ENCODE results near the gene POLR1B. TPM values are rescaled to one million over a fixed set of nuclear protein-coding genes. Genes with fewer than 3 reads are reported as not detected.
"Not testable (repeated sequence)": the region's sequence is repeated elsewhere in the genome, so short reads cannot be mapped to it uniquely, and the experiment has no call there.

The POLR1B gene
- total RNA-seq, 2 experiments from 2014 or later: 34.3 to 38.1 TPM

DNA sequence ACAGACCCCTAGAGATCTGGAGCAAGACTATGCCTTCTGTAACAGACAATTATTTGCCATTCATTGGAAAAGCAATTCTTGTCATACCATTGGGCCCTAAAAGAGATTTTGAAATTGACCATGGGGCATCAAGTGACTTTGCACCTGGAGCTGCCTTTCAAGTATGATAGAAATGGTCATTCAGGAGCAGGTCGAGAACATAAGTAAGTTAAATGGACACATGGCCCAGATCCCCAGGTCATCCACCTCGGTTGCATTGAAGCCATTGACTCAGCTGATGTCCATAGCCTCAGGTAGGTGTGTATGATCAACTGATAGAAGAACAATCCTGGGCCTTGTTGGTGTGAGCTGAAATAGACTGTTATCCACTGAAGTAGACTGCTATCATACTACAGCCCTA is 61.5 kb downstream of the POLR1B start:
- ChIA-PET POLR2A (interaction anchor here (0.8 kb wide), 2 partner anchors 104 to 121 kb away, joined by 3 to 4 read pairs; no protein-coding TSS in a partner anchor), CTCF (interaction anchor here (1.0 to 3.2 kb wide), 5 partner anchors 17 to 123 kb away, joined by 3 to 15 read pairs (median 5); no protein-coding TSS in a partner anchor)
- Mint-ChIP-seq H3K27ac (no peak overlapping the region), H3K36me3 (ENCODE audit: low read depth) (no peaks in the 10 kb centered on the region), H3K27me3 (ENCODE audit: low read depth) (no peaks in the 10 kb centered on the region), H3K9me3 (ENCODE audit: insufficient read depth) (no peaks in the 10 kb centered on the region), H3K4me1 (ENCODE audit: low read depth) (peaks cover 5% of the 10 kb centered on the region), H3K4me3 (no peak overlapping the region)
- no peak for ATAC-seq
- no peak for DNase-seq

DNA sequence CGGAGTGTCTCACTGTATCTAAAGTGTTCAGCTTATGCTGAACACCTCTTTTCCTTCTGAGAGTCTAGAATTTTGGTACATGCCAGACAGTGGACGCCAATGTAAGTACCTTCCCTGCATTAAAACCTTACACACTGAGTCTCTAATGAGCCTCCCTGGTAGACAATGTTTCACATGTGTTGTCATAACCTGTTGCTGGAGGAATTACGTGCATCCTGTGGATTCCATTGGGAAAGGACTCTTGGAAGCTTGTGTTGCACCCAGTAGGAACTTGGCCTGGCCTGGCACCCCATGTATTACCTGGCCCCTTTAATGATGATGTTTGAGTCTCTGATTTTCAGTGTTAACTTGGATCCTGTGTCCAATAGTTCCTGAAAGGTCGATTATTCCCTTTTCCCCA is 62.7 kb downstream of the POLR1B start:
- H3K4me3 Mint-ChIP-seq: no peak overlapping the region
- no peak for DNase-seq
- H3K9me3 Mint-ChIP-seq (ENCODE audit: insufficient read depth): no peaks in the 10 kb centered on the region
- ATAC-seq: no peak
- H3K27me3 Mint-ChIP-seq (ENCODE audit: low read depth): peaks cover under 1% of the 10 kb centered on the region
- H3K4me1 Mint-ChIP-seq (ENCODE audit: low read depth): peaks cover 3% of the 10 kb centered on the region
- ChIA-PET POLR2A (no interaction called here), CTCF (interaction anchor here (0.6 to 3.2 kb wide), 5 partner anchors 16 to 142 kb away, joined by 3 to 15 read pairs (median 5); no protein-coding TSS in a partner anchor)
- H3K27ac Mint-ChIP-seq: no peak overlapping the region
- H3K36me3 Mint-ChIP-seq (ENCODE audit: low read depth): no peaks in the 10 kb centered on the region

DNA sequence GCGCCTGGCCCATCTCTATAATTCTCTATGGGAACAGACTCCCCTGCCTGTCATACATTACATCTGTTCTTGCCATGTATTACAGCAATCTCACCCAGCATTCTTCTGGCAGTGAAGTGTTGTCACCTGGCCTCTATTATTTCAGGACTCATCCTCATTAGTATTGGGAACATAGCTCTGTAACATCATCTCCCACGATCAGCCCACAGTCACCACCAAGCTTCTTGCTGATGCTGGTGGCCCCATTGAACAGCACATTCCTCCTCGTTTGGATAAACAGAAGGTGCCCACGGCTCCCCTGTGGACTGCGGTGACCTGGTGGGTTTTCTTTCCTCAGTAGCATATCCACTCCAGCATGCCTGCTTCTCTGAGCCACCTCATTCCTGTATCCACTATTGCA is 63.7 kb downstream of the POLR1B start:
- H3K27me3 Mint-ChIP-seq (ENCODE audit: low read depth): peaks cover 10% of the 10 kb centered on the region
- no peak overlapping the region for H3K27ac Mint-ChIP-seq
- H3K36me3 Mint-ChIP-seq (ENCODE audit: low read depth): no peaks in the 10 kb centered on the region
- H3K9me3 Mint-ChIP-seq (ENCODE audit: insufficient read depth): no peaks in the 10 kb centered on the region
- no peaks in the 10 kb centered on the region for H3K4me1 Mint-ChIP-seq (ENCODE audit: low read depth)
- ChIA-PET POLR2A (no interaction called here), CTCF (interaction anchor here (3.2 kb wide), 1 partner anchor 121 kb away, joined by 15 read pairs; no protein-coding TSS in a partner anchor)
- no peak for DNase-seq
- H3K4me3 Mint-ChIP-seq: no peak overlapping the region
- no peak for ATAC-seq

DNA sequence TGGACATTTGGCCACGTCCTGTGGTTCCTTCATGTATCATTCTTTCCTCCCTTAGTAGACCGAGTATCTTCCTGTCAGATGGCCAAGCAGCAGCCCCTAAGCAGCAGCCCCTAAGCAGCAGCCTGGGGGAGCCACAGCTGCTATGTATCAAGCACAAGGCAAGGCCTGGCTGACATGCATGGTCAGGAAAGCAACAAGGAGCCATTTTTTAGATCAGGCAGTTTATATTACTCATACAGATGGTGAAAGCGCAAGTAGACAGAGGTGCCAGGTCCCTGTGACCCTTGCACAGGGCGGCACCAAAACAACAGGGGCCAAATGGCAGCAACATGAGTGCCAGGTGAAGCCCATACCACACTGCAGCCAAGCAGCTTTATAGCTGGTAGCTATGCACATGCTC is 64.3 kb downstream of the POLR1B start:
- CTCF ChIA-PET: interaction anchor here (1.0 kb wide), 1 partner anchor 120 kb away, joined by 3 read pairs; no protein-coding TSS in a partner anchor
- DNase-seq: no peak
- Mint-ChIP-seq H3K4me3 (no peak overlapping the region), H3K9me3 (ENCODE audit: insufficient read depth) (no peaks in the 10 kb centered on the region), H3K27ac (no peak overlapping the region), H3K27me3 (ENCODE audit: low read depth) (peaks cover 16% of the 10 kb centered on the region), H3K4me1 (ENCODE audit: low read depth) (no peaks in the 10 kb centered on the region), H3K36me3 (ENCODE audit: low read depth) (no peaks in the 10 kb centered on the region)
- POLR2A ChIA-PET: no interaction called here
- no peak for ATAC-seq

DNA sequence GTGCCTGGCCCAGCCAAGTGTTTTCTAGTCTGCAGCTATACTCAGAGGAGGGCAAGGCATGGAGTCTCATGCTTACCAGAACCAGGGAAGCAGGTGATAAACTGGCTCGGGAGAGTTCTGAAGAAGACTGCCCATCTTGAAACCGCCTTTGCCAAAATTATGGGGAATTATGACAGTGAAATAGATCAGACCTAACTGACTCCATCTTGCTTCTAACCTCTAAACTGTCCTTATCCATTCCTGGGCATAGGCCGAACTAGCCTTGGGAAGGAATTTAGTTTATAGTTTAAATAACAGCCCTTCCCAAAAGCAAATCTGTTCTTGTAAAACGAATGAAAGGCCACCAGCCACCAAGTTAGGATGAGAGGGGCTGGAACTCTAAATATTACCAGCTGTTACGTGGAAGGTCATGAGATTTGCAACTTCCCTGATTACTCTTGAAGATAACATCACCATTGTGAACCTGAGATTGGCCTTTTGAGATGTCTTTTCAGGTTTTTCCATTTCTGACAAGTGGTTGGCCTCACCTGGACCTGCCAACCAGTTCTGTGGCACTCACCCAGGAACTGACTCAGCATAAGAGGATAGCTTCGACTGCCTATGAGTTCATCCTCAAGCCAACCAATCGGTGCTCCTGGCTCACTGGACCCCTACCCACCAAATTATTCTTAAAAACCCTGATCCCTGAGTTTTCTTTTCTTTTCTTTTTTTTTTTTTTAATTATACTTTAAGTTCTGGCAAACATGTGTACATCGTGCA is 65.6 kb downstream of the POLR1B start:
- ChIA-PET POLR2A (no interaction called here), CTCF (interaction anchor here (0.9 kb wide), 1 partner anchor 118 kb away, joined by 3 read pairs; no protein-coding TSS in a partner anchor)
- no peaks in the 10 kb centered on the region for H3K36me3 Mint-ChIP-seq (ENCODE audit: low read depth)
- H3K4me1 Mint-ChIP-seq (ENCODE audit: low read depth): no peaks in the 10 kb centered on the region
- no peak overlapping the region for H3K27ac Mint-ChIP-seq
- no peak for DNase-seq
- H3K4me3 Mint-ChIP-seq: no peak overlapping the region
- H3K27me3 Mint-ChIP-seq (ENCODE audit: low read depth): peaks cover 25% of the 10 kb centered on the region
- no peak for ATAC-seq
- H3K9me3 Mint-ChIP-seq (ENCODE audit: insufficient read depth): no peaks in the 10 kb centered on the region

DNA sequence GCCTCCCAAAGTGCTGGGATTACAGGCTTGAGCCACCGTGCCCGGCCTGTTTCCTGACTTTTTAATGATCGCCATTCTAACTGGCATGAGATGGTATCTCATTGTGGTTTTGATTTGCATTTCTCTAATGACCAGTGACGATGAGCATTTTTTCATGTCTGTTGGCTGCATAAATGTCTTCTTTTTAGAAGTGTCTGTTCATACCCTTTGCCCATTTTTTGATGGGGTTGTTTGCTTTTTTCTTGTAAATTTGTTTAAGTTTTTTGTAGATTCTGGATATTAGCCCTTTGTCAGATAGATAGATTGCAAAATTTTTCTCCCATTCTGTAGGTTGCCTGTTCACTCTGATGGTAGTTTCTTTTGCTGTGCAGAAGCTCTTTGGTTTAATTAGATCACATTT is 67.1 kb downstream of the POLR1B start:
- peaks cover 31% of the 10 kb centered on the region for H3K27me3 Mint-ChIP-seq (ENCODE audit: low read depth)
- H3K4me3 Mint-ChIP-seq: not testable (repeated sequence)

DNA sequence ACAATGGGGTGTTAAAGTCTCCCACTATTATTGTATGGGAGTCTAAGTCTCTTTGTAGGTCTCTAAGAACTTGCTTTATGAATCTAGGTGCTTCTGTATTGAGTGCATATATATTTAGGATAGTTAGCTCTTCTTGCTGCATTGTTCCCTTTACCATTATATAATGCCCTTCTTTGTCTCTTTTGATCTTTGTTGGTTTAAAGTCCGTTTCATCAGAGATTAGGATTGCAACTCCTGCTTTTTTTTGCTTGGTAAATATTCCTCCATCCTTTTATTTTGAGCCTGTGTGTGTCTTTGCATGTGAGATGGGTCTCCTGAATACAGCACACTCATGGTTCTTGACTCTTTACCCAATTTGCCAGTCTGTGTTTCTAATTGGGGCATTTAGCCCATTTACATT is 70.0 kb downstream of the POLR1B start:
- H3K9me3 Mint-ChIP-seq (ENCODE audit: insufficient read depth); H3K4me3 Mint-ChIP-seq: not testable (repeated sequence)

More for the DNA sequence above, 67.1 kb downstream of the POLR1B start:
- H3K36me3 Mint-ChIP-seq (ENCODE audit: low read depth); H3K27ac Mint-ChIP-seq; H3K4me1 Mint-ChIP-seq (ENCODE audit: low read depth); CTCF ChIA-PET; DNase-seq; ATAC-seq; POLR2A ChIA-PET; H3K9me3 Mint-ChIP-seq (ENCODE audit: insufficient read depth): not testable (repeated sequence)

DNA sequence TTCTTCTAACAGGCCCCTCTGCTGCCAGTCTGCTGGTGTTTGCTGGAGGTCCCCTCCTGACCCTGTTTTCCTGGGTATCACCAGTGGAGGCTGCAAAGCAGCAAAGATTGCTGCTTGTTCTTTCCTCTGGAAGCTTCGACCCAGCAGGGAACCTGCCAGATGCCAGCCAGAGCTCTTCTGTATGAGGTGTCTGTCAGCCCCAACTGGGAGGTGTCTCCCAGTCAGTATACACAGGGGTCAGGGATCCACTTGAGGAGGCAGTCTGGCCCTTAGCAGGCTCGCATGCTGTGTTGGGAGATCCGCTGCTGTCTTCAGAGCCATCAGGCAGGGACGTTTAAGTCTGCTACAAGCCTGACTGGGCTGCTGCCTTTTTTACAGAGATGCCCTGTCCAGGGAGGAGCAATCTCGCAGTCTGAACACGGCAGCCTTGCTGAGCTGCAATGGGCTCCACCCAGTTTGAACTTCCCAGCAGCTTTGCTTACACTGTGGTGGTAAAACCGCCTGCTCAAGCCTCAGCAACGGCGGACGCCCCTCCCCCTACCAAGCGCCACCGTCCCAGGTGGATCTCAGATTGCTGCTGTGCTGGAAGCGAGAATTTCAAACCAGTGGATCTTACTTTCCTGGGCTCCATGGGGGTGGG is 72.1 kb downstream of the POLR1B start:
- DNase-seq: no peak
- ChIA-PET POLR2A (no interaction called here), CTCF (interaction anchor here (1.6 kb wide), 2 partner anchors 14 to 110 kb away, joined by 4 to 5 read pairs; no protein-coding TSS in a partner anchor)

More for the DNA sequence above, 70.0 kb downstream of the POLR1B start:
- H3K27ac Mint-ChIP-seq; H3K4me1 Mint-ChIP-seq (ENCODE audit: low read depth); ATAC-seq; H3K36me3 Mint-ChIP-seq (ENCODE audit: low read depth); POLR2A ChIA-PET; DNase-seq: not testable (repeated sequence)
- H3K27me3 Mint-ChIP-seq (ENCODE audit: low read depth): peaks cover 31% of the 10 kb centered on the region
- CTCF ChIA-PET: interaction anchor here (1.2 to 2.6 kb wide), 2 partner anchors 12 to 114 kb away, joined by 3 to 10 read pairs; no protein-coding TSS in a partner anchor

DNA sequence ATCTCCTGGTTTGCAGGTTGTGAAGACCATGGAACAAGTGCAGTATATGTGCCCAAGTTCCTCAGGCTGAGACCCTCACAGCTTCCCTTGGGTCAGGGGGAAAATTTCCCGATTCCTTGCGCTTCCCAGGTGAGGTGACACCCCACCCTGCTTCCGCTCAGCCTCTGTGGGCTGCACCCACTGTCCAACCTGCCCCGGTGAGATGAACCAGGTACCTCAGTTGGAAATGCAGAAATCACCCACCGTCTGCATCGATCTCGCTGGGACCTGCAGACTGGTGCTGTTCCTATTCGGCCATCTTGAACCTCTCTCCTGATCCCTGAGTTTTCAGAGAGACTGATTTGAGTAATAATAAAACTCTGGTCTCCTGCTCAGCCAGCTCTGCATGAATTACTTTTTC is 72.8 kb downstream of the POLR1B start:
- H3K27me3 Mint-ChIP-seq (ENCODE audit: low read depth): peaks cover 29% of the 10 kb centered on the region
- DNase-seq: no peak
- H3K9me3 Mint-ChIP-seq (ENCODE audit: insufficient read depth): no peaks in the 10 kb centered on the region
- H3K27ac Mint-ChIP-seq: no peak overlapping the region
- H3K4me3 Mint-ChIP-seq: no peak overlapping the region
- ATAC-seq: no peak
- ChIA-PET POLR2A (no interaction called here), CTCF (interaction anchor here (1.1 to 1.6 kb wide), 2 partner anchors 9 to 15 kb away, joined by 3 to 5 read pairs; no protein-coding TSS in a partner anchor)
- H3K36me3 Mint-ChIP-seq (ENCODE audit: low read depth): no peaks in the 10 kb centered on the region
- no peaks in the 10 kb centered on the region for H3K4me1 Mint-ChIP-seq (ENCODE audit: low read depth)

More for the DNA sequence above, 72.1 kb downstream of the POLR1B start:
- H3K27me3 Mint-ChIP-seq (ENCODE audit: low read depth): peaks cover 31% of the 10 kb centered on the region
- no peak overlapping the region for H3K27ac Mint-ChIP-seq
- no peak for ATAC-seq
- H3K4me3 Mint-ChIP-seq: no peak overlapping the region
- no peaks in the 10 kb centered on the region for H3K9me3 Mint-ChIP-seq (ENCODE audit: insufficient read depth)
- no peaks in the 10 kb centered on the region for H3K4me1 Mint-ChIP-seq (ENCODE audit: low read depth)
- H3K36me3 Mint-ChIP-seq (ENCODE audit: low read depth): no peaks in the 10 kb centered on the region

DNA sequence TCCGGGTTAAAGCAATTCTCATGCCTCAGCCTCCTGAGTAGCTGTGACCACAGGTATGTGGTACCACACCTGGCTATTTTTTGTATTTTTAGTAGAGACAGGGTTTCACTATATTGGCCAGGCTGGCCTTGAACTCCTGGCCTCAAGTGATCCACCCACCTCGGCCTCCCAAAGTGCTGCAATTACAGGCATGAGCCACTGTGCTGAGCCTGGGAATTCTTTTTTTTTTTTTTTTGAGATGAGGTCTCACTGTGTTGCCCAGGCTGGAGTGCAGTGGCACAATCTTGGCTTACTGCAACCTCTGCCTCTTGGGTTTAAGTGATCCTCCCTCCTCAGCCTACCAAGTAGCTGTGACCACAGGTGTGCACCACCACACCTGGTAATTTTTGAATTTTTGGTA is 73.5 kb downstream of the POLR1B start:
- peaks cover 22% of the 10 kb centered on the region for H3K27me3 Mint-ChIP-seq (ENCODE audit: low read depth)
- DNase-seq; H3K9me3 Mint-ChIP-seq (ENCODE audit: insufficient read depth); H3K4me1 Mint-ChIP-seq (ENCODE audit: low read depth); ATAC-seq; H3K27ac Mint-ChIP-seq; H3K4me3 Mint-ChIP-seq; H3K36me3 Mint-ChIP-seq (ENCODE audit: low read depth); POLR2A ChIA-PET: not testable (repeated sequence)
- CTCF ChIA-PET: interaction anchor here (1.1 to 2.4 kb wide), 3 partner anchors 9 to 15 kb away, joined by 3 to 9 read pairs (median 6); no protein-coding TSS in a partner anchor

DNA sequence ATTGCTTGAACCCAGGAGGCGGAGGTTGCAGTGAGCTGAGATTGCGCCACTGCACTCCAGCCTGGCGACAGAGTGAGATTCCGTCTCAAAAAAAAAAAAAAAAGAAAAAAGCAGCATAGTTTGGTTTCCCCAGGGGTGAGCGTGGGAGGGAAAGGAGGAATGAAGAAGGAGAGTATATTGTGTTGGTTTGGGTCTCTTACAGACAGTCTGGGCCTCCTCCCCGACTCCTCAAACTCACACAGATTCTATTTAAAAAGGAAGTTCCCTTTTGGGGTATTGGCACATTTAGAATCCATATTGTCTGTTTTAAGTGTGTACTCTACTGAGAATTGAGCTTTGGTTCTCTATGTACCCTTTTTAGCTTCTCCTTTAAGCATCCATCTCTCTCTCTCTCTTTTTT is 76.1 kb downstream of the POLR1B start:
- Mint-ChIP-seq H3K4me3 (no peak overlapping the region), H3K36me3 (ENCODE audit: low read depth) (no peaks in the 10 kb centered on the region), H3K27me3 (ENCODE audit: low read depth) (peaks cover 4% of the 10 kb centered on the region), H3K9me3 (ENCODE audit: insufficient read depth) (no peaks in the 10 kb centered on the region), H3K4me1 (ENCODE audit: low read depth) (peaks cover 3% of the 10 kb centered on the region), H3K27ac (no peak overlapping the region)
- ATAC-seq (no peak), DNase-seq (no peak)
- ChIA-PET POLR2A (no interaction called here), CTCF (interaction anchor here (0.6 kb wide), 1 partner anchor 119 kb away, joined by 4 read pairs; no protein-coding TSS in a partner anchor)
